ENCODE results near the gene ARHGEF40.

Gene ARHGEF40

DNA sequence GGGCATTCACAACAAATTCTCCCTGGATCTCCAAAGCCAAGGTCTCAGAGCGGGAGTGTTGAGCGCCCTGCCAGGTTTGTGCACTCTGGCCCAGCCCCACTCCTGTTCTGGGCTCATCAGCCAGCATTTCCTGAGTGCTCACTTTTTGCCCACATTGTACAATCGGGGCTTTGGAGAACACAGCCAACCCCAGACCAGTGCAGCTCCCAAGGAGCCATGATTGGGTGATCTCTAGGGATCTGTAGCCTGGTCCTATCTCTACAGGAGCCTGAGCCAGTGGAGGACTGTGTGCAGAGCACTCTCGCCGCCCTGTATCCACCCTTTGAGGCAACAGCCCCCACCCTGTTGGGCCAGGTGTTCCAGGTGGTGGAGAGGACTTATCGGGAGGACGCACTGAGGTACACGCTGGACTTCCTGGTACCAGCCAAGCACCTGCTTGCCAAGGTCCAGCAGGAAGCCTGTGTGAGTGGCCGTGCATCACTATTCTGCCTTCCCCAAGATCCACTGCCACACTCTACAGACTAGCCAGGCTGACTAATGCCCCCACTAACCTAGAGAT lies 2.8 kb downstream of the ARHGEF40 start:
- Histone ChIP-seq H3K36me3 (peaks cover 25% of the 10 kb centered on the region), H3K4me3 (ENCODE audit: low read depth, low read length) (no peak overlapping the region), H3K27ac (no peak overlapping the region), H3K27me3 (ENCODE audit: insufficient read depth, low read depth, severe bottlenecking) (no peaks in the 10 kb centered on the region), H3K9me3 (ENCODE audit: severe bottlenecking) (no peaks in the 10 kb centered on the region)
- no peak for DNase-seq
- TF ChIP-seq, protein P1, sequence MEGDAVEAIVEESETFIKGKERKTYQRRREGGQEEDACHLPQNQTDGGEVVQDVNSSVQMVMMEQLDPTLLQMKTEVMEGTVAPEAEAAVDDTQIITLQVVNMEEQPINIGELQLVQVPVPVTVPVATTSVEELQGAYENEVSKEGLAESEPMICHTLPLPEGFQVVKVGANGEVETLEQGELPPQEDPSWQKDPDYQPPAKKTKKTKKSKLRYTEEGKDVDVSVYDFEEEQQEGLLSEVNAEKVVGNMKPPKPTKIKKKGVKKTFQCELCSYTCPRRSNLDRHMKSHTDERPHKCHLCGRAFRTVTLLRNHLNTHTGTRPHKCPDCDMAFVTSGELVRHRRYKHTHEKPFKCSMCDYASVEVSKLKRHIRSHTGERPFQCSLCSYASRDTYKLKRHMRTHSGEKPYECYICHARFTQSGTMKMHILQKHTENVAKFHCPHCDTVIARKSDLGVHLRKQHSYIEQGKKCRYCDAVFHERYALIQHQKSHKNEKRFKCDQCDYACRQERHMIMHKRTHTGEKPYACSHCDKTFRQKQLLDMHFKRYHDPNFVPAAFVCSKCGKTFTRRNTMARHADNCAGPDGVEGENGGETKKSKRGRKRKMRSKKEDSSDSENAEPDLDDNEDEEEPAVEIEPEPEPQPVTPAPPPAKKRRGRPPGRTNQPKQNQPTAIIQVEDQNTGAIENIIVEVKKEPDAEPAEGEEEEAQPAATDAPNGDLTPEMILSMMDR (IDR thresholded peaks at IDR 0.05; ENCODE audit: low read depth, low read length), result no peak

- H3K36me3 ChIP-seq, result peaks cover 32% of the 10 kb centered on the region
- TF ChIP-seq, protein P1 (IDR thresholded peaks at IDR 0.05; ENCODE audit: low read depth, low read length), result no peak
These were observed 3.8 kb downstream of the ARHGEF40 start for GRCh38 chr14:21073921-21074320.

DNA sequence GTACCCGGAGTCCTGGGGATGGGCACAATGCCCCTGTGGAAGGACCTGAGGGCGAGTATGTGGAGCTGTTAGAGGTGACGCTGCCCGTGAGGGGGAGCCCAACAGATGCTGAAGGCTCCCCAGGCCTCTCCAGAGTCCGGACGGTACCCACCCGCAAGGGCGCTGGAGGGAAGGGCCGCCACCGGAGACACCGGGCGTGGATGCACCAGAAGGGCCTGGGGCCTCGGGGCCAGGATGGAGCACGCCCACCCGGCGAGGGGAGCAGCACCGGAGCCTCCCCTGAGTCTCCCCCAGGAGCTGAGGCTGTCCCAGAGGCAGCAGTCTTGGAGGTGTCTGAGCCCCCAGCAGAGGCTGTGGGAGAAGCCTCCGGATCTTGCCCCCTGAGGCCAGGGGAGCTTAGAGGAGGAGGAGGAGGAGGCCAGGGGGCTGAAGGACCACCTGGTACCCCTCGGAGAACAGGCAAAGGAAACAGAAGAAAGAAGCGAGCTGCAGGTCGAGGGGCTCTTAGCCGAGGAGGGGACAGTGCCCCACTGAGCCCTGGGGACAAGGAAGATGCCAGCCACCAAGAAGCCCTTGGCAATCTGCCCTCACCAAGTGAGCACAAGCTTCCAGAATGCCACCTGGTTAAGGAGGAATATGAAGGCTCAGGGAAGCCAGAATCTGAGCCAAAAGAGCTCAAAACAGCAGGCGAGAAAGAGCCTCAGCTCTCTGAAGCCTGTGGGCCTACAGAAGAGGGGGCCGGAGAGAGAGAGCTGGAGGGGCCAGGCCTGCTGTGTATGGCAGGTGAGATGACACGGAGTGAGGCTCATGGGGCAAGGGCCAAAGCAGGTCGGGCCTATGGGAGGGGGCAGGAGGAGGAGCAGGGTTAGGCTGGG lies 4.5 kb downstream of the ARHGEF40 start:
- Histone ChIP-seq H3K4me3 (ENCODE audit: low read depth, low read length) (no peak overlapping the region), H3K27me3 (ENCODE audit: insufficient read depth, low read depth, severe bottlenecking) (no peaks in the 10 kb centered on the region), H3K27ac (no peak overlapping the region), H3K36me3 (peaks cover 35% of the 10 kb centered on the region), H3K9me3 (ENCODE audit: severe bottlenecking) (no peaks in the 10 kb centered on the region)
- TF ChIP-seq, protein P1 (IDR thresholded peaks at IDR 0.05; ENCODE audit: low read depth, low read length), result no peak
- no peak for DNase-seq

More at GRCh38 chr14:21073921-21074320, 3.8 kb downstream of the ARHGEF40 start:
- no peaks in the 10 kb centered on the region for H3K27me3 ChIP-seq (ENCODE audit: insufficient read depth, low read depth, severe bottlenecking)
- no peaks in the 10 kb centered on the region for H3K9me3 ChIP-seq (ENCODE audit: severe bottlenecking)
- DNase-seq, result no peak
- no peak overlapping the region for H3K4me3 ChIP-seq (ENCODE audit: low read depth, low read length)
- no peak overlapping the region for H3K27ac ChIP-seq

DNA sequence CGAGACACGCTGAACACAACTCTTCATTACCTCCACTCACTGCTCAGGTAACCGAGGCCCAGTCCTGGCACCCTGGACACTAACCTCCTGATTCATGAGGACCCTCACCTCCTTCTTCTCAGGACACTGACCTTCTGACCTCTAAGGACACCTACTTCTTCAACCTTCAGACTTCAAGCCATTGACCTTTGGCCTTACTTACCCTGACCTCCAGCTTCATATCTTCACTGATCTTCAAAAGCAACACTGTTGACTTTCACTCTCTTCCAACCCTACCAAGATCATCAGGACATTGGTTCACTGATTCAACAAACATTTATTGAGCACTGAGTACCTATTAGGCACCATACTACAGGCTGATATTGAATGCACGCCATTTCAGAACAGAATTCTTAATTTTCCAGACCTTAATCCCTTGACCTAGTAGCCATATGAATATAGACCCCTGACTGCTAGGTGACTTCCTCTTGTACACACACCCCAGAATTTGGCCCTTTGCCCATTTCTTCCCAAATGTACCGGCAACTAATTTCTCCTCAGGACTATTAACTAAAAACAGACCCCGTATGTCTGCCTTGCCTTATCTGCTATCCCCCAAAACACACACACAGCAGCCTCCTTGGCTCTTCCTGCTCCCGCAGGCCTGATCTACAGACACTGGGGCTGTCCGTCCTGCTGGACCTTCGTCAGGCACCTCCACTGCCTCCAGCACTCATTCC lies 5.8 kb downstream of the ARHGEF40 start:
- peaks cover 37% of the 10 kb centered on the region for H3K36me3 ChIP-seq
- TF ChIP-seq, protein P1 (IDR thresholded peaks at IDR 0.05; ENCODE audit: low read depth, low read length), result no peak
- no peak overlapping the region for H3K4me3 ChIP-seq (ENCODE audit: low read depth, low read length)
- H3K9me3 ChIP-seq (ENCODE audit: severe bottlenecking), result no peaks in the 10 kb centered on the region
- H3K27me3 ChIP-seq (ENCODE audit: insufficient read depth, low read depth, severe bottlenecking), result no peaks in the 10 kb centered on the region
- DNase-seq, result no peak
- no peak overlapping the region for H3K27ac ChIP-seq

DNA sequence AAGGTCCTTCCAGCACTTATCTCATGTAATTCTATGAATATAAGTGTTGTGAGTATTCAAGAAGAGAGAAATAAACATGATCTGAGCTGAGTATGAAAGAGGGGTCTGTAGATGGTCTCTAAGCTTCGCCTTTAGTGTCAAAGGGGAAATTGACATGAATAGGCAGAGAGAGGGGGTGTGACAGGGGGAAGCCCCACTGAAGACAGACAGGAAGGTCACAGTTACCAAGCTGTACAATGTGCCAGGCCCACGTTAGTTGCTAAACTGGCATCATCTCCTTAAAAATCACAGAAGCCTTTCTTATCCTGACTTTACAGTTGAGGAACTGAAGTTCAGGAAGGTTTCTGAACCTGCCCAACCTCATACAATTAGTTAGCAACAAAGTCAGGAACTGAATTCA lies 7.6 kb downstream of the ARHGEF40 start:
- DNase-seq, result no peak
- TF ChIP-seq, protein P1 (IDR thresholded peaks at IDR 0.05; ENCODE audit: low read depth, low read length), result no peak
- no peak overlapping the region for H3K4me3 ChIP-seq (ENCODE audit: low read depth, low read length)
- H3K36me3 ChIP-seq, result peaks cover 44% of the 10 kb centered on the region
- no peaks in the 10 kb centered on the region for H3K27me3 ChIP-seq (ENCODE audit: insufficient read depth, low read depth, severe bottlenecking)
- no peaks in the 10 kb centered on the region for H3K9me3 ChIP-seq (ENCODE audit: severe bottlenecking)
- H3K27ac ChIP-seq, result no peak overlapping the region

Data from WERI-Rb-1 (cell line).